Left hindlimb (tissue), 1 donor: ENCODE measurements around the gene MAGEE2.
"Not testable (repeated sequence)": the region's sequence is repeated elsewhere in the genome, so short reads cannot be mapped to it uniquely, and the experiment has no call there.

Experiments used
- DNase-seq: peaks from one replicate; pipeline ENCODE4 v3.0.0-alpha.2; 2018

MAGEE2 gene

GRCh38 chrX:75784680-75785491 lies at the start of gene MAGEE2:
TSS of gene MAGEE2 (minus strand) at chrX:75785254. CDS start at chrX:75785051, 203 bp downstream.
- no peak for DNase-seq

GRCh38 chrX:75786290-75786689 lies 1.2 kb upstream of the MAGEE2 start:
- no peak for DNase-seq

GRCh38 chrX:75781611-75782010 lies 3.4 kb downstream of the MAGEE2 start:
- peak; percentile 29 for DNase-seq

GRCh38 chrX:75768063-75768462 lies 17.0 kb downstream of the MAGEE2 start:
- not testable (repeated sequence) for DNase-seq

- DNase-seq, result no peak
Measured at GRCh38 chrX:75748431-75748830, 36.6 kb downstream of the MAGEE2 start.

GRCh38 chrX:75746891-75747639 lies 38.0 kb downstream of the MAGEE2 start:
- DNase-seq, result peak; percentile 35
